Measurements from ENCODE around the gene USP25. TPM values are rescaled to one million over a fixed set of nuclear protein-coding genes. Genes with fewer than 3 reads are reported as not detected.

Gene USP25
- total and polyA plus RNA-seq, 2 of the 8 experiments (the other 6 are each of a cell fraction or from before 2014, with no cell fraction given) = 11.2 to 48.1 TPM

DNA sequence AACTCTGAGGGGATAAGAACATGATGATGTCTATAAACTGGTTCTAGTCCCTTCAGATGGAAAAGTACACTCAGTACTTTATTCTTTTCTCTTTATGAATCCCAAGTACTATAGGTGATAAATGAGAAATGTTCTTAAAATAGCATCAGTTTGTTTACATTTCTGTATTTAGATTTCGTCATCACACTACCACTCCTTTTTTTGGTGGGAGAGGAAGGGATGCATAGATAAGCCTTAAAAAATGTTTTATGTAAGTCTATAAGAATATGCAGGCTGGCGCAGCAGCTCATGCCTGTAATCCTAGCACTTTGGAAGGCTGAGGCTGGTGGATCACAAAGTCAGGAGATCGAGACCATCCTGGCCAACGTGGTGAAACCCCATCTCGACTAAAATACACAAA is 144.8 kb downstream of the USP25 start (continued):
- TF ChIP-seq, protein P1, sequence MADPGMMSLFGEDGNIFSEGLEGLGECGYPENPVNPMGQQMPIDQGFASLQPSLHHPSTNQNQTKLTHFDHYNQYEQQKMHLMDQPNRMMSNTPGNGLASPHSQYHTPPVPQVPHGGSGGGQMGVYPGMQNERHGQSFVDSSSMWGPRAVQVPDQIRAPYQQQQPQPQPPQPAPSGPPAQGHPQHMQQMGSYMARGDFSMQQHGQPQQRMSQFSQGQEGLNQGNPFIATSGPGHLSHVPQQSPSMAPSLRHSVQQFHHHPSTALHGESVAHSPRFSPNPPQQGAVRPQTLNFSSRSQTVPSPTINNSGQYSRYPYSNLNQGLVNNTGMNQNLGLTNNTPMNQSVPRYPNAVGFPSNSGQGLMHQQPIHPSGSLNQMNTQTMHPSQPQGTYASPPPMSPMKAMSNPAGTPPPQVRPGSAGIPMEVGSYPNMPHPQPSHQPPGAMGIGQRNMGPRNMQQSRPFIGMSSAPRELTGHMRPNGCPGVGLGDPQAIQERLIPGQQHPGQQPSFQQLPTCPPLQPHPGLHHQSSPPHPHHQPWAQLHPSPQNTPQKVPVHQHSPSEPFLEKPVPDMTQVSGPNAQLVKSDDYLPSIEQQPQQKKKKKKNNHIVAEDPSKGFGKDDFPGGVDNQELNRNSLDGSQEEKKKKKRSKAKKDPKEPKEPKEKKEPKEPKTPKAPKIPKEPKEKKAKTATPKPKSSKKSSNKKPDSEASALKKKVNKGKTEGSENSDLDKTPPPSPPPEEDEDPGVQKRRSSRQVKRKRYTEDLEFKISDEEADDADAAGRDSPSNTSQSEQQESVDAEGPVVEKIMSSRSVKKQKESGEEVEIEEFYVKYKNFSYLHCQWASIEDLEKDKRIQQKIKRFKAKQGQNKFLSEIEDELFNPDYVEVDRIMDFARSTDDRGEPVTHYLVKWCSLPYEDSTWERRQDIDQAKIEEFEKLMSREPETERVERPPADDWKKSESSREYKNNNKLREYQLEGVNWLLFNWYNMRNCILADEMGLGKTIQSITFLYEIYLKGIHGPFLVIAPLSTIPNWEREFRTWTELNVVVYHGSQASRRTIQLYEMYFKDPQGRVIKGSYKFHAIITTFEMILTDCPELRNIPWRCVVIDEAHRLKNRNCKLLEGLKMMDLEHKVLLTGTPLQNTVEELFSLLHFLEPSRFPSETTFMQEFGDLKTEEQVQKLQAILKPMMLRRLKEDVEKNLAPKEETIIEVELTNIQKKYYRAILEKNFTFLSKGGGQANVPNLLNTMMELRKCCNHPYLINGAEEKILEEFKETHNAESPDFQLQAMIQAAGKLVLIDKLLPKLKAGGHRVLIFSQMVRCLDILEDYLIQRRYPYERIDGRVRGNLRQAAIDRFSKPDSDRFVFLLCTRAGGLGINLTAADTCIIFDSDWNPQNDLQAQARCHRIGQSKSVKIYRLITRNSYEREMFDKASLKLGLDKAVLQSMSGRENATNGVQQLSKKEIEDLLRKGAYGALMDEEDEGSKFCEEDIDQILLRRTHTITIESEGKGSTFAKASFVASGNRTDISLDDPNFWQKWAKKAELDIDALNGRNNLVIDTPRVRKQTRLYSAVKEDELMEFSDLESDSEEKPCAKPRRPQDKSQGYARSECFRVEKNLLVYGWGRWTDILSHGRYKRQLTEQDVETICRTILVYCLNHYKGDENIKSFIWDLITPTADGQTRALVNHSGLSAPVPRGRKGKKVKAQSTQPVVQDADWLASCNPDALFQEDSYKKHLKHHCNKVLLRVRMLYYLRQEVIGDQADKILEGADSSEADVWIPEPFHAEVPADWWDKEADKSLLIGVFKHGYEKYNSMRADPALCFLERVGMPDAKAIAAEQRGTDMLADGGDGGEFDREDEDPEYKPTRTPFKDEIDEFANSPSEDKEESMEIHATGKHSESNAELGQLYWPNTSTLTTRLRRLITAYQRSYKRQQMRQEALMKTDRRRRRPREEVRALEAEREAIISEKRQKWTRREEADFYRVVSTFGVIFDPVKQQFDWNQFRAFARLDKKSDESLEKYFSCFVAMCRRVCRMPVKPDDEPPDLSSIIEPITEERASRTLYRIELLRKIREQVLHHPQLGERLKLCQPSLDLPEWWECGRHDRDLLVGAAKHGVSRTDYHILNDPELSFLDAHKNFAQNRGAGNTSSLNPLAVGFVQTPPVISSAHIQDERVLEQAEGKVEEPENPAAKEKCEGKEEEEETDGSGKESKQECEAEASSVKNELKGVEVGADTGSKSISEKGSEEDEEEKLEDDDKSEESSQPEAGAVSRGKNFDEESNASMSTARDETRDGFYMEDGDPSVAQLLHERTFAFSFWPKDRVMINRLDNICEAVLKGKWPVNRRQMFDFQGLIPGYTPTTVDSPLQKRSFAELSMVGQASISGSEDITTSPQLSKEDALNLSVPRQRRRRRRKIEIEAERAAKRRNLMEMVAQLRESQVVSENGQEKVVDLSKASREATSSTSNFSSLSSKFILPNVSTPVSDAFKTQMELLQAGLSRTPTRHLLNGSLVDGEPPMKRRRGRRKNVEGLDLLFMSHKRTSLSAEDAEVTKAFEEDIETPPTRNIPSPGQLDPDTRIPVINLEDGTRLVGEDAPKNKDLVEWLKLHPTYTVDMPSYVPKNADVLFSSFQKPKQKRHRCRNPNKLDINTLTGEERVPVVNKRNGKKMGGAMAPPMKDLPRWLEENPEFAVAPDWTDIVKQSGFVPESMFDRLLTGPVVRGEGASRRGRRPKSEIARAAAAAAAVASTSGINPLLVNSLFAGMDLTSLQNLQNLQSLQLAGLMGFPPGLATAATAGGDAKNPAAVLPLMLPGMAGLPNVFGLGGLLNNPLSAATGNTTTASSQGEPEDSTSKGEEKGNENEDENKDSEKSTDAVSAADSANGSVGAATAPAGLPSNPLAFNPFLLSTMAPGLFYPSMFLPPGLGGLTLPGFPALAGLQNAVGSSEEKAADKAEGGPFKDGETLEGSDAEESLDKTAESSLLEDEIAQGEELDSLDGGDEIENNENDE (IDR thresholded peaks at IDR 0.05; ENCODE audit: insufficient replicate concordance, low read length) = no peak
- no peak for TF ChIP-seq JUN (IDR thresholded peaks at IDR 0.05; ENCODE audit: low read depth, low read length)

Measured in H1 (cell line).